SHP77 (cell line): ENCODE data around the gene GPR137B.
"Not testable (repeated sequence)": the region's sequence is repeated elsewhere in the genome, so short reads cannot be mapped to it uniquely, and the experiment has no call there.

ENCODE experiments used
- DNase-seq, 2 experiments: peaks; one replicate each; lab custom pipeline; 2025; lab: John Stamatoyannopoulos, UW

Gene GPR137B

DNA sequence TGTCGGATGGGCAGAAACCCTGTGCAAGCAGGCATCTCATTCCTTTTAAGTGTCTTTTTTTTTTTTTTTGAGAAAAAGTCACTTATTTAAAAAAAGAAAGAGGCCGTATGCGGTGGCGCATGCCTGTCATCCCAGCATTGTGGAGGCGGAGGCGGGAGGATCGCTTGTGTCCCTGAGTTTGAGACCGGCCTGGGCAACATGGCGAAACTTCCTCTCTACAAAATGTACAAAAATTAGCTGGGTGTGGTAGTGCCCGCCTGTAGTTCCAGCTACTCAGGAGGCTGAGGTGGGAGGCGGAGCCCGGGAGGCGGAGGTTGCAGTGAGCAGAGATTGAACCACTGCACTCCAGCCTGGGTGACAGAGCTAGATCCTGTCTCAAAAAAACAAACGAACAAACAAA is 1.7 kb downstream of the GPR137B start:
- DNase-seq: no peak

DNA sequence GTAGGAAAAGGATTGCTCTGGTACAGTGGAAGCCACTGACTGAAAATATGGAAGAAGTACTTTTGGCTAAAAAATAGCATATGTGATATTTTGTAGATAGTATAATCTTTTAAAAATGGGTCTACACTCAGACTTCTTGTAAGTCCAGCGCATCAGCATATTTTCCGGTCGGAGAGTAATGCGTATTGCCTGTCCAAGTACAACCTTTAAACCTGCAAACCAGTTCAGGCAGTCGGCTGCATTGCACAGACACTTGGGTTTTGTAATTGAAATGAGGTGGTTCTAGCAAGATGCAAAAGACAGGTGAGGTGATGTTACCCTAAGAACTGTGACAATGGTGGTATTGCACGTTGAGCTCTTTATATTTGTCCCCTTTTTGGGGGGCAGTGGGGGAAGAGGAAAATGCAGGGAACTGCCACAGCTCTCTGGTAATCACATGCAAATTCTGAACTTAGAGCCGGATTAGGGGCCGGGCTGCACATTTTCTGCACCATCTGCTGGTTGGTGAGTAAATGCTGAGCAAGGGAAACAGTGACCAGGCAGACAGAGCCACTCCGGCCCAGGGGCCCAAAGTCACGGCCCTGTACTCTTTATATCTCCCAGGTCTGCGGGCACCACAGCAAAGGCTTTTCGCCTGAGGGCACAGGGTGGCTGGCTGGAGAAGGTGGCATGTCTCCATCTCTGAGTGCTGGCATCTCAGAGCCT is 2.3 kb downstream of the GPR137B start:
- DNase-seq: no peak

DNA sequence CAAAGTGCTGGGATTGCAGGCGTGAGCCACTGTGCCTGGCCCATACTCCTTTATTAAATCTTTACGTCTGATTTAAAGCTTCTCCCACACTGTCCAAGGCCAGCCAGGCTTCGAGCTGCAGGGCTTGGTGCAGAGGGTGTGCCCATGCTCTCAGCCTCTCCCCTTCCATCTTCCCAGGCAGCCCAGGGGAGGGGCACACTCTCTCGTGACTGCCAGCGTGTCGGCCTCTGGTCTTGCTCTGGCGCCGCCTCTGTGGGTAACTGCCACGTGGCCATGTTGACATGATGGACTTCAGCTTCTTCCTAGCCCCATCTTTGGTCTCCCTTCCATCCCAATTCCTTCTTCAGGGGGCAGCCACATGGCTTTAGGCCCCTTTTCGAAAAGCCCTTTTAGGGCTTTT is 4.7 kb downstream of the GPR137B start:
- no peak for DNase-seq

DNA sequence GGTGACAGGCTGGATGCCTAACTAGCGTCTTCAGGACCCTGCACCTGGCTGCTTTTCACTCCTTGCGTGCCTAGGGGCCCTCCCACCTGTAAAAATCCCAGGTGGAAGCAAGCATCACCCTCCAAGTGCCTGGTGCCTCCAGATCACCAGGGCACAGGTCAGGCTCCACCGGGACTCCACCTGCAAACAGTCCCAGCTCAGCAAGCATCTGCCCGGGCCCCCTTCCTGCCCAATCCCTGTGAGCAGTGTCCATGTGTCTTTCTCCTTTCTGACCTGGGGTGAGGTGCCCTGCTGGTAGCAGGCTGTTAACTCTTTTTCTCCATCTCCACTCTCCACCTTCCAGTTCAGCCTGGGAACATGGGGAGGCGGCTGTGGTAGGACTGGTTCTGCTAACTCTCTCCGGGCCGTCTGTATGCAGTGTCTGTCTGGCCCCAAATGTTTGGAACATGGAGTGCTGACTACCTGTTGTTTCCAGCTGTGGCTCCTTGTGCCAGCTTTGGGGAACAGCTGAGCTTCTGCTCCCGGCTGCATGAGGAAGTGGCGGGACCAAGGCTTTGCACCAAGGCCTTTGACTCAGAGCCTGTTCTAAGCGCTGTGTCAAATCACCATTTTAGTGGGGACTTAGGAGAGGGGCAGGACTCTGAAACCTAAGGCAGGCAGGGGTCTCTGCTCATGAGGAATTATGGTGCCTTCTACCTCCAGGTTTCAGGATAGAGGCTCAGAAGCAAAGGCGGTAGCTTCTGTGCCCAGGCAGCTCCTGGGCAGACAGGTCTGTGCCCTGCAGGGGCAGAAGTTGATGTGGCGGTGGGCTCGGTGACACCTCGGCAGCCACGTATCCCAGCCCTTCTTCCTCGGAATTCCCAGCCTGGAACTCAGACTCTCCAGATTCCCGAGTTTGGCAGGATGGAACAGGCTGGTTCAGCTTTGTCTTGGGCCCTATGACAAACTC is 5.5 kb downstream of the GPR137B start:
- DNase-seq: no peak

DNA sequence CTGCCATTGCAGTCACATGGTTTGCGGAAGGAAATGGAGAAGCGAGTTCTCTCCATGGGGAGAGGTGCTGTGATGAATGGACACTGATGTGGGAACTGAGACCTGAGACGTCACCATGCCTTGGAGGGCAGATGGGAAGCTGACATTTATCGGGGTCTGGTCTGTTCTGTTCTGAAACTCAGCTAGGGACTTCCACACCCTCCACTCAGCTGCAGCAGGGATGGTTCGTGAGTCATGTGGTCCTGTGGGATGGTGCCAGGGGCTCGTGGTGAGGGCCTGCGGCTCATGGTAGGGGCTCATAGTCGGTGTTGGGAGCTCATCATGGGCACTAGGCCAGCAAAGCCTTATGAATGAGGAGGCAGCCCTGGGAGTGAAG is 6.1 kb downstream of the GPR137B start:
- DNase-seq: no peak

DNA sequence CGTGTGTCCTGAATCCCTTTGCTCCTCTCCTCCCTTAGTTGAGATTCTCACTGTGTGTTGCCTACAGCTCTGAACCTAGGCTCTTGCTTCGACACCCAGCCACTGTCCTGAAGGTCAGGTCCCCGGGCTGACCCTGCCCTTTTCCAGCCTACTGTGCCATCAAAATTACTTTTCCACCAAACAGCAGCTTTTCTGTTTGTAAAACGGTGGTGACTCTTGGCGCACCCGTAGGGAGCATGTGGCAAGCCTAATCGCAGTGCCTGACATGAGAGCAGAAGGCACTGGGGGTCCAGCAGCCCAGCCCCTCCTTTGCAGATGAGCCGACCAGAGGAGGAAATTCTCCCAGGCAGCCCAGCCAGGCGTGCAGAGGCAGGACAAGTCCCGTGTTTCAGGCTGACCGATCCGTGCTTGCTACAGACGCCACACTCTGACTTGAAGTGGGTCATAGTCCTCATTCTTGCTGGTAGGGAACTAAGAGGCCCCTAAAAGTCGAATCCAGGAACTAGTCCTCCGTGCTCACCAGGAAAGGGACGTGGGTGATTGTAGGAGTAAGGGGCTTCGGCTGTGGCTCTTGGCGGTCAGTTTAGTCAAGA is 6.8 kb downstream of the GPR137B start:
- DNase-seq: no peak

DNA sequence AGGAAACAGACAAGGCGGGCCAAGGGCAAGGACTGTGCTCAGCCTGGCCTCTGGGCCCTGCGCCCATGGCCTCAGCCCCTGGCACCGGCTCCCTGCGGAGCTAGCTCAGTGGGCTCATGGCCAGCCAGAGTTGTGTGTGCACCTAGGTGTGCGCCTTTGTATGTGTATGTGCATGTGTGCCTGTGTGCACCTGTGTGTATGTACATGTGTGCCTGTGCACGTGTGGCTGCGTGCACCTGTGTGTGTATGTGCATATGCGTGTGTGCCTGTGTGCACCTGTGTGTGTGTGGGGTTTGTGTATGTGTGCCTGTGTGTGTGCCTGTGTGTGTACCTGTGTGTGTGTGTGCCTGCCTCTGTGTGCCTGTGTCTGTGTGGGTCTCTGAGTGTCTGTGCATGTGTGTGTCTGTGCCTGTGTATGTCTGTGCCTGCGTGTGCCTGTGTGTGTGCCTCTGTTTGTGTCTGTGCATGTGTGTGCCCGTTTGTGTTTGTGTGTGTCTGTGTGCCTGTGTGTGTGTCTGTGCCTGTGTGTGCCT is 7.4 kb downstream of the GPR137B start:
- DNase-seq: no peak

DNA sequence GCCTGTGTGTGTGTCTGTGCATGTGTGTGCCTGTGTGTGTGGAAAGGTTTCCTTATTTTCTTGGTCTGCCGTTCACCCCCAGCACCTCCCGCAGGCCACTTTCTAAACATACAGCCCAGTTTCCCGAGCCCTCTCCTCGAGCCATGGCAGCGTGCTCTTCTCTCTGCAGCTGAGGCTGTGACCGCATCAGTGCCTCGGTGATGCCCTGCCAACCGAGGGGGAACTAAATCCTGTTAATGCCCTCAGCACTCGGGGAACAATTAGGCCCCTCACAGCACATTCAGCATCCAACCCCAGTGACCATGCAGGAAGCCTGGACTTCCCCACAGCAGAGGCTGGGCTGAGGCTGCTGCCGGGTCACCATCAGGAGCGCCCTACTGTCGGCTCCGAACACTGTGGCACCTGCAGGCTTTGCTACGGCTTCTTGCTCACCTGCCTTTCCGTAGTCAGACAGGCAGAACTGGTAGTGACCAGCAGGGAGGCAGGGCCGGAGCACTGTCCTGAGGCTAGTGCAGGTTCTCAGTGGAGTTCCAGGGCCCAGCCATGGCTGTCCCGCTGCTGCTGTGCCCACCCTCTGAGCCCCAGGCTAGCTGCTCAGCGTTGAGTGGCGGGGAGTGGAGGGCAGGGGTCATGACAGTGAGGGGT is 8.1 kb downstream of the GPR137B start:
- DNase-seq: no peak

DNA sequence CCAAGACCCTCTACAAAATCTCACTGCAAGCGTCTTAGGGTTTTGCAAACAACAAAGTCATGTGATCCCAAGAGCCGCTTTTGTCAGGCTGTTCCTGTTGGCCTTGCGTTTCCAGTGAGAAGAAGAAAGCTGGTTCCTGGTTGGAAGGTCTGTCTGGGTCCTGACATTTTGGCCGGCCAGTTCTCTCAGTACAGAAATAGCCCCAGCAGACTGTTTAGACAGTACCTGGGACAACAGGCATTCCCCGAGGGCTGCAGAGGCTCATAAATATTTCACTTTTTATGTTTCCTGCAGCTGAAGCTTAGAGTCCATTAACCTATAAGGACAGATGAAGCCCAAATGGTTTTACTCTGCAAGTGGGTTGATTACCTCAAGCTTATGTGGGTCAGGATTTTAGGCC is 8.6 kb downstream of the GPR137B start:
- no peak for DNase-seq

DNA sequence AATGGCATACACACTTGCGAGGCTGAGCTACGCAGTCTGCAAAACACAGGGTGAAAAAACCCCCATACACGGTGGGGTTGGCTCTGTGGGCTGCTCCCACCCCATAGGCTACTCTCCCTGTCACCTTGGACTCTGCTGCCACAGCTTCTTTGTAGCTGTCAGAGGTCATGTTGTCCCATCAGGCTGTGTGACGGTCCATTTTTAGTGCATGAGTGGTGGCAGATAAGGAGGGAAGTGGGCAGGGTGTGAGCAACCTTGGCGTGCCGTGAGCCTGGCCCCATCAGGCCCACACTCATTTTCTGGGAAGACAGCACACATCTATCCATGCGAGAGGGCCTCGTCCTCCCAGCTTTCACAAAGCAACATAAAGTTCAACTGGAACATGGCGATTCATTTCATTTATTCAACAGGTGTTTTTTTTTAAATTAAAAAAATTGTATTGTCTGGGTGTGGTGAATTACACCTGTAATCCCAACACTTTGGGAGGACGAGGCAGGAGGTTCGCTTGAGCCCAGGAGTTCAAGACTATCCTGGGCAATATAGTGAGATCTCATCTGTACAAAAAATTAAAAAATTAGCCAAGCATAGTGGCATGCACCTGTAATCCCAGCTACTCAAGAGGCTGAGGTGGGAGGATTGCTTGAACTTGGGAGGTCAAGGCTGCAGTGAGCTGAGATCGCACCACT is 9.5 kb downstream of the GPR137B start:
- no peak for DNase-seq

DNA sequence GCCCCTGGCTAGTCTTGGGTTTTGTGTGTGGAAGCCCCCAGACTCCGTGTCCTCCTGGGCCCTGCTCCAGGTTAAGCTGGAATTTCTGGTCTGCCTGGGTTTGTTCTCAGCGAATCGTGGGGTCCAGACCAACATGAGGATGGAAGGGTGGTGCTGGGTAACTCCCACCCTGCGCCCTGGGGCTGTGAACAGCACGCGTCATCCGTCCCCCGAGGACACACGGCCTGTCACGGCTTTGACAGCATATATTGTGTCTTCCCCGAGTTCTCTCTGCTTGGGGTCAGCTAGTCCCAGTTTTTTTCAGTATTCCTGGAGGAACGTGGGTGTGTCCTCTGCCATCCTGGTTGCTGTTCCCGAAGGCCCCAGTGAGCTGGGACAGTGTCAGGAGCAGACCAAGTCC is 11.8 kb downstream of the GPR137B start:
- DNase-seq: no peak

DNA sequence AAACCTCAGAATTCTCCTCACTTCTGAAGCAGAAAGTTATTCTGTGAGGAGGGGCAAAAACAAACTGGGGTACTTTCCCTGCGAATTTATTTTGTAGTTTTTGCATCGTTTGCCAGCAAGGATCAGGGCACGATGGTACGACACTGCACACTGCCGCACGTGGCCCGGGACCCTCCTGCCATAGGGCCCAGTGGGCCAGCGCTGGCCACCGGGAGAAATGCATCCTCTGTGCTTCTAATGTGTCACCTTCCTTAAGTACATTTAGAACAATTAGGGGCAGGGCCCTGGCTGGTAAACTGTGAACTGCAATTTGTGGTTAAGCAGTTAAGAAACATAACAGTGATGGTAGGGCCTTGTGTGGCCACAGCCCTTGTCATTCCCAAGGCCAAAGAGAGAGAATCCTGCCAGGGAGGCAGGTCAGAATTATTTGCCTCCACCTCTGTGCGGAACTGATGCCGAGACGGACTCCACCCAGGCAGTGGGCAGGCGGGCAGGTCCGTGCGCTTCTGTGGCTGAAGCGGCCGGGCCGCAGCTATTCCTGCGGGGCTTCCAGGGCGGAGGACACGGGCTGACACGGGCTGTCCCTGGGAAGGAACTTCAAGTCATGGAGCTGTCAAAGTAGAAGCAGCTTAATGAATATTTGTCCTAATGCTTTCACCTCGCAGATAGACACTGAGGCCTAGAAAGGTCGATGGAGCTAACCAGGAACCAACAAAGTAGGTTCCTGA is 12.5 kb downstream of the GPR137B start:
- DNase-seq: no peak

DNA sequence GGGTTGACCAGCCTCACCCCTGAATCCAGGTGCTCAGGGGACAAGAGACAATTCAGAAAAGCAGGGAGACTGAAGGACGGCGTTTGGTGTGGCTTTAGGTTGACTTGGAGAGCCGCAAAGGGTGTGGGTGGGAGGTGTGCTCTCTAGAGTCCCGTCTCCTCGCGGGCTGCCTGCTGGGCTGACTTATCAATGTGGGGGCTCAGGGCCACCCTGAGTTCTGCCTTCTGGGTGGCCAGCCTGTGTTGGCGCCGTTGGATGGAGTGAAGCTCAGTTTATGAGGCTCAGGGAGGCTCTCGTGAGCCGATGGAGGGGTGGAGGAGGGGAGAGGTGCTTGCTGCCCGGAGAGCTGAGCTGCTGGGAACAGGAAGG is 13.0 kb downstream of the GPR137B start:
- no peak for DNase-seq

DNA sequence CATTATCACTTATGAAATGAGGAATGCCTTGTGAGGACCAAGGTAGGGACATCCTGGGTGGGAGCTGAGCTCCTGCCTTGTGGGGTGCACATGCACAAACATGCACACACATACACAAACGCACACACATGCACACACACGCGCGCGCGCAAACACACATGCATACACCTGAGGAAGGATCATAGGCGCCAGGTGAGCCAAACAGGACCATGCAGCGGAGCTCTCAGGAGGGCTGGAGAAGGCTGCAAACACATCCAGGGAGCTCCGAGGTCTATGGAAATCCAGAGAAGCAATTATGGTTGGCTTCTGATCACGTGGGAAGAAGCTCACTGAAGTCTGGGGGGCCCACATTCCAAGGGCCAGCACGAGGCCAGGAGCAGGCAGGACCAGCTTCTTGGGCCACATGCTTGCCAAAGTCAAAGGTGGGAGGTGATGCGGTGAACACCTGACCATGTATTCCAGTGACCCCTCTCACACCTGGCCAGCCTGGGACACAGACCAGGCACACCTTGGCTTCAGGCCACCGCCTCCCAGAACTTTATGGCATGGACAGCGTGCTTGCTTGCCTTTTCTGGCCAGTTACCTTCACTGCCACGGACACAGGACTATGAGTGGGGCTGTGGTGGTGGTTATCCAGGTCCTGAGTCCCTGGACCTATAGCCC is 13.6 kb downstream of the GPR137B start:
- no peak for DNase-seq

DNA sequence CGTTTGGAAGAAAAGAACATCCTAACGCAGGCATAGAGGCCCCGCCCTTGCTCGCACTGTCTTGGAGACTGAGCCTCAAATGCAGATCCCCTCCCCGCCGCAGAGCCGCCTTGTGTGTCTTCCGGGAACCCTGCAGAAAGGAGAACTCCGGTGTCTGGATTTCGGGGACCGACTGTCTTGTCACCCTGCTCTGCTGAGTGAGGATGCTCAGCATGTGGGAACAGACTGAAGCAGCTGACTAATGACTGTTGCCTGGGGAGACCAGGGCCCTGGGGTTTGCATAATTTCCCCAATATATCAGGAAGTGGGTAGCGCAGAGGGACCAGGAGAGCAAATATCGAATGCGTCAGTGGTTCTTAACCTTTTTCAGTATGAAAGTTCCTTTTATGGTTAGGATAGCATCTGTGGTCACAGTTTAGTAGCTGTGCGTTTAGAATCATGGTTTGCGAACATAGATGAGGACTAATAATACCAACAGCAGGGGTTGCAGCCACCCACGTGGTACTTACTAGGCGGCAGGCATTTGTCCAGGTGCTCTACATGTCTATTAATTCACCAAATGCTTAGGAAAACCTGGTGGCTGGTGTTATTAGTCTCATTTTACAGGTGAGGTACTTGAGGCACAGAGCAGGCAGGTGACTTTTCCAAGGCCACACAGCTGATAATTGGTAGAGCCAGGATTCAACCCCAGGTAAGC is 14.3 kb downstream of the GPR137B start:
- DNase-seq: no peak

DNA sequence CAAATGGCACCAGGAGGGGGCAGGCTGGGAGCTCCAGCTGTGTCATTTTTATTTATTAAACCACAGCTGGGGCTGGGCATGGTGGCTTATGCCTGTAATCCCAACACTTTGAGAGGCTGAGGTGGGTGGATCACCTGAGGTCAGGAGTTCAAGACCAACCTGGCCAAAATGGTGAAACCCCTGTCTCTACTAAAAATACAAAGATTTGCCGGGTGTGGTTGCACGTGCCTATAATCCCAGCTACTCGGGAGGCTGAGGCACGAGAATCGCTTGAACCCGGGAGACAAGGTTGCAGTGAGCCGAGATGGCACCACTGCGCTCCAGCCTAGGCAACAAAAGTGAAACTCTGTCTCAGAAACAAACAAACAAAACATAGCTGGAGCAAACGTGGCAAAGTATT is 15.7 kb downstream of the GPR137B start:
- DNase-seq: not testable (repeated sequence)

DNA sequence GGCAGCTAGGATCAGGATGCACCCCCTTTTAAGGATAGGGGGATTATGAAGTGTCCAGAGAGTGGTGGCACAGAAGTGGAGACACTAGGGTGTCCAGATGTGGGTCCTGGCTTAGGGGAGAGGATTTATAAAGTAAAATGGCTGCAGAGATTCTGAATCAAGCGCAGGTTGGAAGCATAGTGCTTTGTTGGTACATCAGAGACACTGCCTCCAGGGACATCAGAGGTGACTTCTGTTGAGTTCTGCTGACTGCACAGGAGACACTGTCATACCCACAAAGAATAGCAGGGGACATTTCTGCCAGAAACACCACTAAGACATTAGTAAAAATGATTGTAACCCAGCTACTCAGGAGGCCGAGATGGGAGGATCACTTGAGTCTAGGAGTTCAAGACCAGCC is 16.4 kb downstream of the GPR137B start:
- no peak for DNase-seq

DNA sequence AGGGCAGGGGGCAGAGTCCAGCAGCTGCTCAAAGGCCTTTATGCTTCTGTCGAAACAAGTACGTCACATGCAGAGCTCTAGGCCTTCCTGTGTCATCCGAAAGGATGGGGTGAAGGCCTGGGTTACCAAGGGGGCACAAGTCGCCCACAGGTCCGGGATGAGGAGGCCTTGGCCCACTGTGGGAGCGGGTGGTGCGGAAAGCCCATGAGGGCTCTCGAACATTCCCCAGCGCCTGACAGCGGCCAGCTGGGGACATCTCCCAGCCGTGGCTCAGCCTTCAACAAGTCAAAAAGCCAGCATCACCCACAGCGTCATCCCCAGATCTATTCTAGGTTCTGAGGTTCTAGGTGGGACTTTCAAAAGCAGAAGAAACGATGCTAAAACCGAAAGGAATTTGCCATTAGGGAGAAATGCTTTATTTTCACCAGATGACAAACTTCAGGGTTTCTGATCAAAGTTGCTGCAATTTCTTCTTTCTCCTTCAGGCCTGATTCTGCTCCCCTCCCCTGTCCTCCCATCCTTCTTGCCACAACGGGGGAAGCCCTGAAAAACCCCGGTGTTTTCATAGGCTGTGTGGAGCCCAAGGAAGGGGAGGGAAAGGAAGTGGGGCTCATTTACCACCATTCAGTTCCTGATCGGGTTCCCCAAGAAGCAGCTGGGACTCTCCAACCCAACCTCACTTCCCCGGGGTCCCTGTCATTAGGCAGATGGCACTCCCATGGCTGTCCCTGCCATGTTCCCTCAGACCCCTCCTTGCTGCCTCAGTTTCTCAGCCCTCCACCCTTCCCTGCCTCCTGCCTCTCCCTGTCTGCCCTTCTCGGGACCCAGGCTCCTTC is 17.6 kb downstream of the GPR137B start:
- no peak for DNase-seq

DNA sequence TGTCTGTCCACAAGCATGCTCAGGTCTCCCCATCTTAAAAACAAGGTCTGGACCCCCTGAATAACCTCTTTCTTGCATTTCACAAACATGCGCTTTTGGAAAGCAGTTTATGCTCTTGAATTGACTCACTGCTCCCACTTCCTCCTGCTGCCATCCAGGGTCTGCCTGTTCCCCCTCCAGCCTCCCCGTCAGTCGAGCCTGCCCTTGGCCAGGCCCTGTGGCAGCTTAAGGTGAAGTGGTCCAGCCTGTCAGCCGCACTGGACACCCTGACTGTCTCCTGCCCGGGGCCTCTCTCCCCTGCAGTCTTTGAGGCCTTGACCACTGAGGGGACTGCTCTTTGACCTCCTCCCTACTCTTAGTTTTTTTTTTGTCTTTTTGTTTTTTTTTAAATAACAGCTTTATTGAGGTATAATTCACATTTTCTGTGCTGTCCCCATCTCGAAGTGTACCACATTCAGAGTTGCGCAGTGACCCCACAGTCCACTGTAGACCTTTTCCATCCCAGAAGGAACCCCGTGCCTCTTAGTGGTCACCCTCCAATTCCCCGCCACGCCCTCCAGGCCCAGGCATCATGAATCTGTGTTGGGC is 18.3 kb downstream of the GPR137B start:
- DNase-seq: no peak
